Osteocyte (in vitro differentiated cells): ENCODE measurements around the gene PTPRN. TPM values are rescaled to one million over a fixed set of nuclear protein-coding genes. Genes with fewer than 3 reads are reported as not detected.
A peak's percentile ranks its signal among the peaks of the same experiment; 100 is the strongest.

Source experiments
- DNase-seq: peaks from one replicate; pipeline ENCODE4 v3.0.0; 2021; ENCODE audit warnings: mixed read lengths; ENCODE audit not compliant: unreplicated experiment; ENCODE audit errors: extremely low spot score
- H3K27ac Mint-ChIP-seq: one replicate; pipeline ENCODE4 v1.8.0; 2021; ENCODE audit warnings: mild to moderate bottlenecking, mixed read lengths; ENCODE audit not compliant: unreplicated experiment
- H3K27me3 Mint-ChIP-seq: one replicate; pipeline ENCODE4 v1.8.0; 2021; ENCODE audit warnings: mixed read lengths; ENCODE audit not compliant: unreplicated experiment
- H3K36me3 Mint-ChIP-seq: one replicate; pipeline ENCODE4 v1.8.0; 2021; ENCODE audit warnings: mixed read lengths; ENCODE audit not compliant: unreplicated experiment
- H3K4me1 Mint-ChIP-seq: one replicate; pipeline ENCODE4 v1.8.0; 2021; ENCODE audit warnings: mixed read lengths; ENCODE audit not compliant: unreplicated experiment
- H3K4me3 Mint-ChIP-seq: one replicate; pipeline ENCODE4 v1.8.0; 2021; ENCODE audit warnings: mild to moderate bottlenecking, moderate library complexity, mixed read lengths; ENCODE audit not compliant: unreplicated experiment
- H3K9me3 Mint-ChIP-seq: one replicate; pipeline ENCODE4 v1.8.0; 2021; ENCODE audit warnings: mixed read lengths; ENCODE audit not compliant: unreplicated experiment
- CTCF ChIP-seq: fragments of 200-600 bp; sonication (generic); IDR thresholded peaks from 2 replicates; pipeline ENCODE4 v1.5.0; 2021; ENCODE audit warnings: antibody characterized with exemption, mild to moderate bottlenecking, moderate library complexity
- total RNA-seq: library from RNA; stranded (reverse); gene quantifications from 2 replicates; pipeline ENCODE4 v1.2.1, GENCODE V29; 2021

PTPRN gene
- total RNA-seq, 1 donor from 2014 or later: 0.24 TPM

GRCh38 chr2:219254590-219255201, 54.5 kb downstream of the PTPRN start:
- no peak overlapping the region for H3K27ac Mint-ChIP-seq
- no peaks in the 10 kb centered on the region for H3K36me3 Mint-ChIP-seq
- H3K4me1 Mint-ChIP-seq: peaks cover 41% of the 10 kb centered on the region

GRCh38 chr2:219253753-219254589, 55.2 kb downstream of the PTPRN start, which contains the start of gene TUBA4A:
Gene TUBA4A (minus strand): TSS chr2:219253918. CDS start chr2:219253858, 60 bp downstream.
- no peaks in the 10 kb centered on the region for H3K36me3 Mint-ChIP-seq

More at GRCh38 chr2:219254590-219255201, 54.5 kb downstream of the PTPRN start:
- Mint-ChIP-seq H3K4me3 (peak overlapping the region; percentile 68), H3K27me3 (peaks cover 28% of the 10 kb centered on the region), H3K9me3 (no peaks in the 10 kb centered on the region)
- no peak for TF ChIP-seq CTCF
- DNase-seq: no peak

GRCh38 chr2:219252900-219253752, 56.1 kb downstream of the PTPRN start, which contains the start of gene TUBA4B:
Gene TUBA4B (plus strand): TSS chr2:219253243. CDS start chr2:219253408, 165 bp downstream.
- no peak for DNase-seq
- peaks cover 19% of the 10 kb centered on the region for H3K27me3 Mint-ChIP-seq
- H3K36me3 Mint-ChIP-seq: no peaks in the 10 kb centered on the region
- no peak for TF ChIP-seq CTCF
- no peaks in the 10 kb centered on the region for H3K9me3 Mint-ChIP-seq
- no peak within 1 kb of the TSS for H3K27ac Mint-ChIP-seq
- H3K4me1 Mint-ChIP-seq: peaks cover 55% of the 10 kb centered on the region
- H3K4me3 Mint-ChIP-seq: peak within 1 kb of the TSS; percentile 68

More at GRCh38 chr2:219253753-219254589, 55.2 kb downstream of the PTPRN start, which contains the start of gene TUBA4A:
- Mint-ChIP-seq H3K4me1 (peaks cover 48% of the 10 kb centered on the region), H3K27ac (no peak within 1 kb of the TSS), H3K9me3 (no peaks in the 10 kb centered on the region), H3K27me3 (peaks cover 23% of the 10 kb centered on the region), H3K4me3 (peak within 1 kb of the TSS; percentile 68)
- no peak for DNase-seq
- no peak for TF ChIP-seq CTCF

- H3K36me3 Mint-ChIP-seq: no peaks in the 10 kb centered on the region
- no peak for DNase-seq
These were observed 56.7 kb downstream of the PTPRN start for GRCh38 chr2:219252570-219252899.

More at GRCh38 chr2:219252570-219252899, 56.7 kb downstream of the PTPRN start:
- TF ChIP-seq CTCF: no peak
- Mint-ChIP-seq H3K27me3 (peaks cover 19% of the 10 kb centered on the region), H3K4me1 (peaks cover 57% of the 10 kb centered on the region), H3K4me3 (peak overlapping the region; percentile 67), H3K9me3 (no peaks in the 10 kb centered on the region), H3K27ac (no peak overlapping the region)
